SK-N-SH (cell line): Measurements from ENCODE around the gene MTCL3.

Experiments used
- CTCF ChIA-PET: fragments of 300-600, 350-600 bp; formaldehyde crosslinking; extraction: SDS; loops from one replicate; lab custom pipeline; 2021; lab: Yijun Ruan, JAX
- POLR2A ChIA-PET: fragments of 350-600 bp; sonication (Branson Sonifier 250); formaldehyde crosslinking; extraction: SDS; loops from one replicate; lab custom pipeline; 2020; ENCODE audit warnings: antibody characterized with exemption, inconsistent platforms; lab: Yijun Ruan, JAX
- DNase-seq: peaks from one replicate; pipeline ENCODE4 v3.0.0; 2012
- H2AFZ ChIP-seq: fragments of 200-600 bp; sonication (generic); 2 replicates; pipeline ENCODE4 v1.8.1; 2016; ENCODE audit warnings: antibody characterized with exemption, mild to moderate bottlenecking, low read depth
- H3F3A ChIP-seq: fragments of 200-600 bp; sonication (generic); replicated peaks from 2 replicates; pipeline ENCODE3; 2016; ENCODE audit warnings: antibody characterized with exemption, mild to moderate bottlenecking; ENCODE audit not compliant: insufficient read depth
- H3K27ac ChIP-seq, 2 experiments: fragments of 200-500 bp in 1 of 2; fragments of 200-600 bp in 1 of 2; sonication (Bioruptor generic) in 1 of 2; sonication (generic), shearing (Covaris generic) in 1 of 2; 2 replicates each; pipeline versions ENCODE4 v1.5.1 to v1.6.1; 2014 to 2016; ENCODE audit warnings: low read depth in 2 of 2, inconsistent platforms in 1 of 2, low read length in 1 of 2, mild to moderate bottlenecking in 1 of 2, mixed read lengths in 1 of 2
- H3K27me3 ChIP-seq: fragments of 200-600 bp; sonication (generic), shearing (Covaris generic); 2 replicates; pipeline ENCODE4 v1.6.1; 2016; ENCODE audit warnings: mixed run types; ENCODE audit not compliant: insufficient read depth
- H3K36me3 ChIP-seq, 2 experiments: fragments of 200-500 bp in 1 of 2; fragments of 200-600 bp in 1 of 2; sonication (Bioruptor generic) in 1 of 2; sonication (generic) in 1 of 2; replicated peaks in 1 of 2; 2 replicates each; pipeline versions ENCODE3 to v1.5.1; 2014 to 2016; ENCODE audit warnings: low read length in 1 of 2, mild to moderate bottlenecking in 1 of 2; ENCODE audit not compliant: insufficient read depth in 2 of 2, control insufficient read depth in 1 of 2
- H3K4me1 ChIP-seq, 2 experiments: fragments of 200-500 bp in 1 of 2; fragments of 200-600 bp in 1 of 2; sonication (Bioruptor generic) in 1 of 2; sonication (generic), shearing (Covaris generic) in 1 of 2; 2 replicates each; pipeline versions ENCODE4 v1.5.1 to v1.6.1; 2014 to 2016; ENCODE audit warnings: low read depth in 1 of 2, low read length in 1 of 2, mixed run types in 1 of 2; ENCODE audit not compliant: insufficient read depth in 2 of 2, control insufficient read depth in 1 of 2
- H3K4me2 ChIP-seq: fragments of 200-600 bp; sonication (generic), shearing (Covaris generic); 2 replicates; pipeline ENCODE4 v1.6.1; 2017; ENCODE audit warnings: mixed run types
- H3K4me3 ChIP-seq, 2 experiments: fragments of 200-500 bp in 1 of 2; fragments of 200-600 bp in 1 of 2; sonication (Bioruptor generic) in 1 of 2; sonication (generic), shearing (Covaris generic) in 1 of 2; 2 replicates each; pipeline versions ENCODE4 v1.5.1 to v1.8.1; 2014 to 2016; ENCODE audit warnings: low read depth in 2 of 2, inconsistent platforms in 1 of 2, low read length in 1 of 2, mild to moderate bottlenecking in 1 of 2, mixed read lengths in 1 of 2, moderate library complexity in 1 of 2
- H3K79me2 ChIP-seq: fragments of 200-600 bp; sonication (generic); 2 replicates; pipeline ENCODE4 v1.8.1; 2017; ENCODE audit warnings: mild to moderate bottlenecking; ENCODE audit not compliant: insufficient read depth
- H3K9ac ChIP-seq: fragments of 200-600 bp; sonication (generic); 2 replicates; pipeline ENCODE4 v1.6.1; 2017; ENCODE audit warnings: mixed run types
- H3K9me2 ChIP-seq: fragments of 200-600 bp; sonication (generic); 2 replicates; pipeline ENCODE4 v1.6.1; 2017; ENCODE audit warnings: mixed run types
- H3K9me3 ChIP-seq: fragments of 200-600 bp; sonication (generic); 2 replicates; pipeline ENCODE4 v1.6.1; 2017; ENCODE audit warnings: mixed run types, mild to moderate bottlenecking, moderate library complexity
- H4K20me1 ChIP-seq: fragments of 200-600 bp; sonication (generic); 2 replicates; pipeline ENCODE4 v1.6.1; 2017; ENCODE audit warnings: mild to moderate bottlenecking, mixed run types; ENCODE audit not compliant: insufficient read depth
- ELF1 ChIP-seq: IDR thresholded peaks from 2 replicates; pipeline ENCODE4 v1.4.0; 2012
- EZH2phosphoT487 ChIP-seq: fragments of 200-600 bp; sonication (generic); IDR thresholded peaks from 2 replicates; pipeline ENCODE4 v1.6.1; 2017; ENCODE audit warnings: low read depth, mixed run types, mild to moderate bottlenecking, antibody characterized with exemption, moderate library complexity, borderline replicate concordance
- FOSL2 ChIP-seq: IDR thresholded peaks from 2 replicates; pipeline ENCODE4 v1.4.0; 2012; ENCODE audit warnings: low read depth, mild to moderate bottlenecking, moderate library complexity, borderline replicate concordance
- FOXJ3 ChIP-seq: sonication (generic); formaldehyde crosslinking; IDR thresholded peaks from 2 replicates; pipeline ENCODE4 v1.5.1; 2020; ENCODE audit warnings: mild to moderate bottlenecking, missing genetic modification reagents
- GABPA ChIP-seq: IDR thresholded peaks from 2 replicates; pipeline ENCODE4 v1.4.0; 2012; ENCODE audit warnings: low read depth, mild to moderate bottlenecking
- JUND ChIP-seq: IDR thresholded peaks from 2 replicates; pipeline ENCODE4 v1.4.0; 2012
- MEF2A ChIP-seq: IDR thresholded peaks from 2 replicates; pipeline ENCODE4 v1.4.0; 2012; ENCODE audit warnings: low read depth, borderline replicate concordance
- NRF1 ChIP-seq: IDR thresholded peaks from 2 replicates; pipeline ENCODE4 v1.6.1; 2012; ENCODE audit warnings: low read depth, mild to moderate bottlenecking, low read length
- RFX5 ChIP-seq: IDR thresholded peaks from 2 replicates; pipeline ENCODE4 v1.6.1; 2012; ENCODE audit warnings: mild to moderate bottlenecking, improper control_type of control experiment, low read length
- RXRA ChIP-seq: IDR thresholded peaks from 2 replicates; pipeline ENCODE4 v1.4.0; 2012; ENCODE audit warnings: low read depth, mild to moderate bottlenecking, borderline replicate concordance
- SIN3A ChIP-seq: IDR thresholded peaks from 2 replicates; pipeline ENCODE4 v1.6.1; 2012; ENCODE audit warnings: low read depth, mild to moderate bottlenecking, low read length, moderate library complexity, borderline replicate concordance
- TCF12 ChIP-seq: IDR thresholded peaks from 2 replicates; pipeline ENCODE4 v1.4.0; 2012
- TEAD4 ChIP-seq: IDR thresholded peaks from 2 replicates; pipeline ENCODE4 v1.4.0; 2012; ENCODE audit warnings: mild to moderate bottlenecking, borderline replicate concordance; ENCODE audit not compliant: insufficient read depth
- WGBS: methylation state at CpG from one replicate; pipeline ENCODE4 v1.1.6; 2017; ENCODE audit warnings: low lambda C conversion rate; 5-methylcytosine and 5-hydroxymethylcytosine counted together
- TF ChIP-seq, protein P1 (sequence below): fragments of 150-350 bp; IDR thresholded peaks from 2 replicates; pipeline ENCODE4 v1.6.1; 2017; ENCODE audit warnings: antibody characterized with exemption, low read length, low read depth, borderline replicate concordance
- TF ChIP-seq, protein P2 (sequence below): fragments of 150-350 bp; IDR thresholded peaks from 2 replicates; pipeline ENCODE4 v1.6.1; 2016; ENCODE audit warnings: mild to moderate bottlenecking, low read depth, low read length
- TF ChIP-seq, protein P3 (sequence below): fragments of 200-600 bp; sonication (generic); IDR thresholded peaks from 2 replicates; pipeline ENCODE4 v1.6.1; 2017; ENCODE audit warnings: antibody characterized with exemption, mild to moderate bottlenecking, moderate library complexity

MTCL3 gene

DNA sequence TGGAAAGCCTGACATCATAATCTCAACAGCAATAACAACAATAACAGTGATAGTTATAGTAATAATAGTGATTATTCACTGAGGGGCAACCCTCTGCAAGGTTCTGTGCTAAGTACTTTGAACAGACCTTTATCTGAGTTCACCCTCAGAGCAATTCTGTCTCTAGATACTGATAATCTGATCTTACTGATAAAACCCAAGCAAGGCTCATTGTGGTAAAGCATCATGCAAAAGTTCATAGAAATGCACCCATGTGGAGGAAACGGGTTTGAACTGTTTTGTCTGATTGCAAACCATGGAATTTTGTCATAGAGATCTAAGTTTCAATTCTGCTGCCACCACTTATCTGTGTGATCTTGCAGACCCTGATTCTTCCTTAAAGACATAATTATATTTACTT, 58.7 kb downstream of the MTCL3 start:
- H2AFZ ChIP-seq: no peak overlapping the region
- WGBS: 93% methylated on average over 1 of the region's 1 CpG
- no peaks in the 10 kb centered on the region for H3K79me2 ChIP-seq
- no peaks in the 10 kb centered on the region for H3K9me3 ChIP-seq
- TF ChIP-seq NRF1: no peak
- TF ChIP-seq FOSL2: no peak
- TF ChIP-seq SIN3A: no peak
- no peak overlapping the region for H3K4me2 ChIP-seq
- ChIA-PET POLR2A (no interaction called here), CTCF (interaction anchor here (1.2 to 7.5 kb wide), 4 partner anchors 12 to 159 kb away, joined by 3 to 67 read pairs (median 4); no protein-coding TSS in a partner anchor)
- H3K9ac ChIP-seq: no peak overlapping the region
- H3K27ac ChIP-seq: no peak overlapping the region
- no peaks in the 10 kb centered on the region for H3K9me2 ChIP-seq
- H3K27me3 ChIP-seq: no peaks in the 10 kb centered on the region
- H3K4me3 ChIP-seq: no peak overlapping the region
- H3K4me1 ChIP-seq: peaks cover 0 to 4% of the 10 kb centered on the region in 2 experiments; a peak in 1 of 4 replicates
- H3K36me3 ChIP-seq: peaks cover 0 to 12% of the 10 kb centered on the region in 2 experiments
- no peak for DNase-seq
- H4K20me1 ChIP-seq: peaks cover 4% of the 10 kb centered on the region
- peaks cover 10% of the 10 kb centered on the region for H3F3A ChIP-seq

DNA sequence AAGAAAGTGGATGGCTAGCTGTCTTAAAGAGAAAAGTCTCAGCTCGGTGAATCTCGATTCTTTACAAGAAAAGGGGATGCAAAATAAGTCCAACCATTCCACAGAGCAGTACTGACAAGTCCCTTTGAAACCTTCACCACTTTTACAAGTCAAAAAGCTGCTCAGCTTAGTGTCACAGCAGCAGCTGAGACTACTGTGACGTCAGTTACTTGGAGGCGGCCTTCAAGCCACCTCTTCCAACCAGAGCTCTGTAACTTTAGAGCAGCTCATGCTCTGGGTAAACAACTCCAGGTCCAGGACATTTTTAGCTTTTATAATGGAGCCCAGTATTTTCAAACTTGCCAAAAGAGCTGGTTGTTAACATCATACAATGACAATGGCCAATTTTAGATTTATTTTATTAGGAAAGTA, 59.9 kb downstream of the MTCL3 start, which contains the start of gene KIAA0408:
Gene KIAA0408 (minus strand): TSS at position 159 of the 411 bp plus-strand sequence. CDS start 5,408 bp downstream, outside the sequence.
- POLR2A ChIA-PET: no interaction called here
- Histone ChIP-seq H4K20me1 (no peaks in the 10 kb centered on the region), H3K79me2 (no peaks in the 10 kb centered on the region), H3K36me3 (peaks cover 0 to 8% of the 10 kb centered on the region in 2 experiments), H3K4me2 (no peak within 1 kb of the TSS), H3K27ac (no peak within 1 kb of the TSS), H3K4me1 (peaks cover 0 to 3% of the 10 kb centered on the region in 2 experiments; a peak in 1 of 4 replicates), H2AFZ (no peak within 1 kb of the TSS), H3K9ac (no peak within 1 kb of the TSS), H3K4me3 (no peak within 1 kb of the TSS), H3K27me3 (no peaks in the 10 kb centered on the region), H3K9me3 (no peaks in the 10 kb centered on the region), H3K9me2 (no peaks in the 10 kb centered on the region), H3F3A (peaks cover 6% of the 10 kb centered on the region)
- CTCF ChIA-PET: interaction anchor here (1.0 to 2.2 kb wide), 4 partner anchors 57 to 157 kb away, joined by 3 to 12 read pairs (median 7); no protein-coding TSS in a partner anchor
- DNase-seq: no peak
- no peak for TF ChIP-seq JUND
- TF ChIP-seq, protein P1, sequence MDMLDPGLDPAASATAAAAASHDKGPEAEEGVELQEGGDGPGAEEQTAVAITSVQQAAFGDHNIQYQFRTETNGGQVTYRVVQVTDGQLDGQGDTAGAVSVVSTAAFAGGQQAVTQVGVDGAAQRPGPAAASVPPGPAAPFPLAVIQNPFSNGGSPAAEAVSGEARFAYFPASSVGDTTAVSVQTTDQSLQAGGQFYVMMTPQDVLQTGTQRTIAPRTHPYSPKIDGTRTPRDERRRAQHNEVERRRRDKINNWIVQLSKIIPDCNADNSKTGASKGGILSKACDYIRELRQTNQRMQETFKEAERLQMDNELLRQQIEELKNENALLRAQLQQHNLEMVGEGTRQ: no peak
- TF ChIP-seq MEF2A: no peak
- TF ChIP-seq FOXJ3 (CRISPR knock-in tag): no peak
- TF ChIP-seq FOSL2: no peak
- TF ChIP-seq RFX5: no peak
- TF ChIP-seq, protein P2, sequence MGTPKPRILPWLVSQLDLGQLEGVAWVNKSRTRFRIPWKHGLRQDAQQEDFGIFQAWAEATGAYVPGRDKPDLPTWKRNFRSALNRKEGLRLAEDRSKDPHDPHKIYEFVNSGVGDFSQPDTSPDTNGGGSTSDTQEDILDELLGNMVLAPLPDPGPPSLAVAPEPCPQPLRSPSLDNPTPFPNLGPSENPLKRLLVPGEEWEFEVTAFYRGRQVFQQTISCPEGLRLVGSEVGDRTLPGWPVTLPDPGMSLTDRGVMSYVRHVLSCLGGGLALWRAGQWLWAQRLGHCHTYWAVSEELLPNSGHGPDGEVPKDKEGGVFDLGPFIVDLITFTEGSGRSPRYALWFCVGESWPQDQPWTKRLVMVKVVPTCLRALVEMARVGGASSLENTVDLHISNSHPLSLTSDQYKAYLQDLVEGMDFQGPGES: no peak
- TF ChIP-seq ELF1: no peak
- TF ChIP-seq TEAD4: no peak
- no peak for TF ChIP-seq GABPA
- TF ChIP-seq EZH2phosphoT487: no peak
- no peak for TF ChIP-seq TCF12
- no peak for TF ChIP-seq RXRA
- TF ChIP-seq, protein P3, sequence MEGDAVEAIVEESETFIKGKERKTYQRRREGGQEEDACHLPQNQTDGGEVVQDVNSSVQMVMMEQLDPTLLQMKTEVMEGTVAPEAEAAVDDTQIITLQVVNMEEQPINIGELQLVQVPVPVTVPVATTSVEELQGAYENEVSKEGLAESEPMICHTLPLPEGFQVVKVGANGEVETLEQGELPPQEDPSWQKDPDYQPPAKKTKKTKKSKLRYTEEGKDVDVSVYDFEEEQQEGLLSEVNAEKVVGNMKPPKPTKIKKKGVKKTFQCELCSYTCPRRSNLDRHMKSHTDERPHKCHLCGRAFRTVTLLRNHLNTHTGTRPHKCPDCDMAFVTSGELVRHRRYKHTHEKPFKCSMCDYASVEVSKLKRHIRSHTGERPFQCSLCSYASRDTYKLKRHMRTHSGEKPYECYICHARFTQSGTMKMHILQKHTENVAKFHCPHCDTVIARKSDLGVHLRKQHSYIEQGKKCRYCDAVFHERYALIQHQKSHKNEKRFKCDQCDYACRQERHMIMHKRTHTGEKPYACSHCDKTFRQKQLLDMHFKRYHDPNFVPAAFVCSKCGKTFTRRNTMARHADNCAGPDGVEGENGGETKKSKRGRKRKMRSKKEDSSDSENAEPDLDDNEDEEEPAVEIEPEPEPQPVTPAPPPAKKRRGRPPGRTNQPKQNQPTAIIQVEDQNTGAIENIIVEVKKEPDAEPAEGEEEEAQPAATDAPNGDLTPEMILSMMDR: no peak
- 91% methylated on average over 4 of the region's 4 CpGs for WGBS
